ENCODE measurements around the gene MLIP.
"Not testable (repeated sequence)": the region's sequence is repeated elsewhere in the genome, so short reads cannot be mapped to it uniquely, and the experiment has no call there.

The MLIP gene

GRCh38 chr6:54198134-54198533 lies 86.9 kb downstream of the MLIP start:
- no peaks in the 10 kb centered on the region for H3K4me1 Mint-ChIP-seq (ENCODE audit: low read depth)
- no peak overlapping the region for H3K27ac Mint-ChIP-seq
- no peaks in the 10 kb centered on the region for H3K36me3 Mint-ChIP-seq (ENCODE audit: low read depth)
- no peaks in the 10 kb centered on the region for H3K27me3 Mint-ChIP-seq (ENCODE audit: low read depth)
- peaks cover 5% of the 10 kb centered on the region for H3K9me3 Mint-ChIP-seq
- H3K4me3 Mint-ChIP-seq, result no peak overlapping the region

GRCh38 chr6:54203474-54204035 lies 92.3 kb downstream of the MLIP start:
- not testable (repeated sequence) for H3K36me3 Mint-ChIP-seq (ENCODE audit: low read depth); H3K4me1 Mint-ChIP-seq (ENCODE audit: low read depth); H3K27ac Mint-ChIP-seq; H3K9me3 Mint-ChIP-seq; H3K4me3 Mint-ChIP-seq; H3K27me3 Mint-ChIP-seq (ENCODE audit: low read depth)

- Mint-ChIP-seq H3K4me3 (no peak overlapping the region), H3K9me3 (no peaks in the 10 kb centered on the region), H3K27ac (no peak overlapping the region)
Measured at GRCh38 chr6:54204921-54205591, 93.8 kb downstream of the MLIP start.

GRCh38 chr6:54206510-54206909 lies 95.3 kb downstream of the MLIP start:
- Mint-ChIP-seq H3K4me1 (ENCODE audit: low read depth) (no peaks in the 10 kb centered on the region), H3K36me3 (ENCODE audit: low read depth) (no peaks in the 10 kb centered on the region), H3K9me3 (no peaks in the 10 kb centered on the region), H3K27me3 (ENCODE audit: low read depth) (no peaks in the 10 kb centered on the region), H3K4me3 (no peak overlapping the region), H3K27ac (no peak overlapping the region)

More at GRCh38 chr6:54204921-54205591, 93.8 kb downstream of the MLIP start:
- no peaks in the 10 kb centered on the region for H3K27me3 Mint-ChIP-seq (ENCODE audit: low read depth)
- H3K36me3 Mint-ChIP-seq (ENCODE audit: low read depth), result no peaks in the 10 kb centered on the region
- no peaks in the 10 kb centered on the region for H3K4me1 Mint-ChIP-seq (ENCODE audit: low read depth)

- not testable (repeated sequence) for H3K4me3 Mint-ChIP-seq; H3K27me3 Mint-ChIP-seq (ENCODE audit: low read depth); H3K4me1 Mint-ChIP-seq (ENCODE audit: low read depth); H3K36me3 Mint-ChIP-seq (ENCODE audit: low read depth); H3K9me3 Mint-ChIP-seq; H3K27ac Mint-ChIP-seq
Measured at GRCh38 chr6:54209983-54210382, 98.7 kb downstream of the MLIP start.

- H3K36me3 Mint-ChIP-seq (ENCODE audit: low read depth), result no peaks in the 10 kb centered on the region
- no peak overlapping the region for H3K4me3 Mint-ChIP-seq
- H3K4me1 Mint-ChIP-seq (ENCODE audit: low read depth), result no peaks in the 10 kb centered on the region
- H3K27me3 Mint-ChIP-seq (ENCODE audit: low read depth), result no peaks in the 10 kb centered on the region
- no peak overlapping the region for H3K27ac Mint-ChIP-seq
- H3K9me3 Mint-ChIP-seq, result no peaks in the 10 kb centered on the region
Measured at GRCh38 chr6:54214286-54214685, 103.0 kb downstream of the MLIP start.

- Mint-ChIP-seq H3K27me3 (ENCODE audit: low read depth) (no peaks in the 10 kb centered on the region), H3K36me3 (ENCODE audit: low read depth) (no peaks in the 10 kb centered on the region), H3K4me3 (no peak overlapping the region), H3K27ac (no peak overlapping the region), H3K9me3 (no peaks in the 10 kb centered on the region), H3K4me1 (ENCODE audit: low read depth) (no peaks in the 10 kb centered on the region)
Measured at GRCh38 chr6:54216336-54216735, 105.1 kb downstream of the MLIP start.

- Mint-ChIP-seq H3K4me1 (ENCODE audit: low read depth) (no peaks in the 10 kb centered on the region), H3K27me3 (ENCODE audit: low read depth) (no peaks in the 10 kb centered on the region), H3K36me3 (ENCODE audit: low read depth) (no peaks in the 10 kb centered on the region), H3K4me3 (no peak overlapping the region), H3K27ac (no peak overlapping the region), H3K9me3 (no peaks in the 10 kb centered on the region)
Measured at GRCh38 chr6:54217018-54217417, 105.8 kb downstream of the MLIP start.

- H3K27me3 Mint-ChIP-seq (ENCODE audit: low read depth), result no peaks in the 10 kb centered on the region
- H3K9me3 Mint-ChIP-seq, result no peaks in the 10 kb centered on the region
- no peak overlapping the region for H3K27ac Mint-ChIP-seq
- H3K4me3 Mint-ChIP-seq, result no peak overlapping the region
- H3K36me3 Mint-ChIP-seq (ENCODE audit: low read depth), result no peaks in the 10 kb centered on the region
- H3K4me1 Mint-ChIP-seq (ENCODE audit: low read depth), result no peaks in the 10 kb centered on the region
Measured at GRCh38 chr6:54222217-54222616, 111.0 kb downstream of the MLIP start.

- Mint-ChIP-seq H3K4me1 (ENCODE audit: low read depth) (no peaks in the 10 kb centered on the region), H3K27ac (no peak overlapping the region), H3K9me3 (no peaks in the 10 kb centered on the region), H3K27me3 (ENCODE audit: low read depth) (no peaks in the 10 kb centered on the region), H3K36me3 (ENCODE audit: low read depth) (no peaks in the 10 kb centered on the region), H3K4me3 (no peak overlapping the region)
Measured at GRCh38 chr6:54232703-54233102, 121.5 kb downstream of the MLIP start.

GRCh38 chr6:54234539-54234938 lies 123.3 kb downstream of the MLIP start:
- H3K4me3 Mint-ChIP-seq, result no peak overlapping the region
- H3K36me3 Mint-ChIP-seq (ENCODE audit: low read depth), result no peaks in the 10 kb centered on the region

GRCh38 chr6:54236984-54237383 lies 125.7 kb downstream of the MLIP start:
- no peaks in the 10 kb centered on the region for H3K36me3 Mint-ChIP-seq (ENCODE audit: low read depth)
- H3K27me3 Mint-ChIP-seq (ENCODE audit: low read depth), result no peaks in the 10 kb centered on the region
- H3K4me3 Mint-ChIP-seq, result no peak overlapping the region
- no peaks in the 10 kb centered on the region for H3K4me1 Mint-ChIP-seq (ENCODE audit: low read depth)
- H3K27ac Mint-ChIP-seq, result no peak overlapping the region
- no peaks in the 10 kb centered on the region for H3K9me3 Mint-ChIP-seq

More at GRCh38 chr6:54234539-54234938, 123.3 kb downstream of the MLIP start:
- Mint-ChIP-seq H3K27me3 (ENCODE audit: low read depth) (no peaks in the 10 kb centered on the region), H3K4me1 (ENCODE audit: low read depth) (no peaks in the 10 kb centered on the region), H3K9me3 (no peaks in the 10 kb centered on the region), H3K27ac (no peak overlapping the region)

GRCh38 chr6:54238396-54238795 lies 127.2 kb downstream of the MLIP start:
- H3K36me3 Mint-ChIP-seq (ENCODE audit: low read depth), result no peaks in the 10 kb centered on the region
- no peaks in the 10 kb centered on the region for H3K9me3 Mint-ChIP-seq
- no peaks in the 10 kb centered on the region for H3K4me1 Mint-ChIP-seq (ENCODE audit: low read depth)
- no peaks in the 10 kb centered on the region for H3K27me3 Mint-ChIP-seq (ENCODE audit: low read depth)
- H3K27ac Mint-ChIP-seq, result no peak overlapping the region
- H3K4me3 Mint-ChIP-seq, result no peak overlapping the region

GRCh38 chr6:54243699-54244098 lies 132.5 kb downstream of the MLIP start:
- H3K27ac Mint-ChIP-seq, result no peak overlapping the region
- H3K36me3 Mint-ChIP-seq (ENCODE audit: low read depth), result no peaks in the 10 kb centered on the region
- H3K4me3 Mint-ChIP-seq, result no peak overlapping the region
- no peaks in the 10 kb centered on the region for H3K27me3 Mint-ChIP-seq (ENCODE audit: low read depth)
- no peaks in the 10 kb centered on the region for H3K9me3 Mint-ChIP-seq
- no peaks in the 10 kb centered on the region for H3K4me1 Mint-ChIP-seq (ENCODE audit: low read depth)

- no peaks in the 10 kb centered on the region for H3K36me3 Mint-ChIP-seq (ENCODE audit: low read depth)
- H3K4me3 Mint-ChIP-seq, result no peak overlapping the region
- H3K9me3 Mint-ChIP-seq, result no peaks in the 10 kb centered on the region
- H3K27me3 Mint-ChIP-seq (ENCODE audit: low read depth), result no peaks in the 10 kb centered on the region
- H3K27ac Mint-ChIP-seq, result no peak overlapping the region
- H3K4me1 Mint-ChIP-seq (ENCODE audit: low read depth), result no peaks in the 10 kb centered on the region
Measured at GRCh38 chr6:54244430-54244829, 133.2 kb downstream of the MLIP start.

- H3K4me3 Mint-ChIP-seq, result no peak overlapping the region
- no peaks in the 10 kb centered on the region for H3K27me3 Mint-ChIP-seq (ENCODE audit: low read depth)
- no peaks in the 10 kb centered on the region for H3K9me3 Mint-ChIP-seq
- no peak overlapping the region for H3K27ac Mint-ChIP-seq
- H3K36me3 Mint-ChIP-seq (ENCODE audit: low read depth), result no peaks in the 10 kb centered on the region
- no peaks in the 10 kb centered on the region for H3K4me1 Mint-ChIP-seq (ENCODE audit: low read depth)
Measured at GRCh38 chr6:54245265-54245664, 134.0 kb downstream of the MLIP start.

All from T-helper 1 cell treated with Interleukin-12 subunit alpha and Interleukin-12 subunit beta and Interleukin-4 antibody, amounts not matched to agents 30 μg/mL and 1 μg/mL, for 36 hours (primary cell).